ENCODE measurements around the gene WDR90. TPM values are rescaled to one million over a fixed set of nuclear protein-coding genes. Genes with fewer than 3 reads are reported as not detected.

WDR90 gene
- total and polyA plus RNA-seq, 8 donors, result 19.9 to 114 (median 30.5) TPM

DNA sequence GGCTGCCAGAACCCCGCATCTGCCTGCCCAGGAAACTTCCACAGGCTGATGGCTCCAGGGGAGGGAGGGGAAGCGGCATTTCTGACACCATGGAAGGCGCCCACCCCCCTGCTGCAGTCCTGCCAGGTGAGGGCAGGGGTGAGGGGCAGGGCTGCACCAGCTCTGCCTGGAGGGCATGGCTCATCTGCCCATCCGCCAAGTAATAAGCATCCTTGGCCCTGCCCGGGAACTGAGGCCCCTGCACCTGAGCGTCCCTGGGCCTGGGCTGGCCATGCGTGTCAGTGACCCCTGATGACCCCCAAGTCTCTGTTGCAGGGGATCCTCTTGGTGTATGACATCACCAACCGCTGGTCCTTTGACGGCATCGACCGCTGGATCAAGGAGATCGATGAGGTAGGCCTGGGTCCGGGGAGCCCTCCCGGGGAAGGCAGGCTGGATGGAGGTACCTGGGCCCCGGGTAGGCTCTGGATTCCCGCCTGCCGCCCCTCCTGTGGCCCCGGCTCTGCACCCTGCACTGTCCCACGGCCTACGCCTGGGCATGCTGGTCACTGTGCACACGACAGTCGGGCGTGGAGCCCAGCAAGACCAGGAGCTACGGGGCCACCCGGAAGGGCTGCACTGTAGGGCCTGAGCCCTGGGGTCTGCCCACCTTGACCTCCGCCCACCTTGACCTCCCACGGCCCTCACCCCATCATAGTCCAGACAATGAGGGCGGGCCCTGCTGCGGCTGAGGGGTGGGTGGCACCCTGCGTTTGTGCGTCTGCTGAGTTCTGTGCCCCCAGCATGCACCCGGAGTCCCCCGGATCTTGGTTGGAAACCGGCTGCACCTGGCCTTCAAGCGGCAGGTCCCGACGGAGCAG lies 23.8 kb upstream of the WDR90 start:
- DNase-seq, result no peak
- WGBS, 5 donors, result 75 to 95% (median 94%) methylated on average over 4 to 37 of the region's 37 CpGs
- no peak for TF ChIP-seq EP300 (IDR thresholded peaks at IDR 0.05)
- Histone ChIP-seq H3K9me3 (no peaks in the 10 kb centered on the region), H3K27me3 (no peaks in the 10 kb centered on the region), H3K27ac (no peak overlapping the region), H3K36me3 (peaks cover 19 to 54% (median 47%) of the 10 kb centered on the region in 4 donors), H3K4me3 (no peak overlapping the region), H3K4me1 (peaks cover 29 to 39% (median 33%) of the 10 kb centered on the region in 4 donors)
- intact Hi-C loops (cut with DNase I; ENCODE audit: low total_unique reads), result no loop called here

DNA sequence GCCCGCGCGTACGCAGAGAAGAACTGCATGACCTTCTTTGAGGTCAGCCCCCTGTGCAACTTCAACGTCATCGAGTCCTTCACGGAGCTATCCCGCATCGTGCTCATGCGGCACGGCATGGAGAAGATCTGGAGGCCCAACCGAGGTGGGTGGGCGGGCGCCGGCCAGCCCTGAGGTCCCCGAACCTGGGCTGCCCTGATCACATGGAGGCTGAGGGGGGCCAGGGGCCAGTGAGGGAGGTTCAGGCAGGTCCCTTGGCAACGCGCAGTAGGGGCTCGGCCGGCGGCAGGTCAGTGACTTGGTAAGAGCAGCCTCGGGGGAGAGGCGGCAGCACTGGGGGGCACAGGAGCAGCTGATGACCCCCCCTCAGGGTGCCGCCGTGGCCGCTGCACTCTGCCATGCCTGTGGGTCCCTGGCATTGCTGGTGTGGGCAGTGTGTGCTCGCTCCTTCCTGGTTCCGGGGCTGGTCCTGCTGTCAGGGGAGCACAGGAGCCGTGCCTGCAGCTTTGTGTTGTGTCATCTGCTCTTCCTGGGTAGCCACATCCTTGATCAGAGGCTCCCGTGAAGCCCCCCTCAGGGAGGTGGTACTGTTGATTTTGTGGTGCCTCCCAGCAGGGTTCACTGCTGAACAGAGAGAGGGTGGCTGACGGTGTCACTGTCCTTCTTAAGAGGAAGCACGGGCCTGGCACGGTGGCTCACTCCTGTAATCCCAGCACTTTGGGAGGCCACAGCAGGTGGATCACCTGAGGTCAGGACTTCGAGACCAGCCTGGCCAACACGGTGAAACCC lies 23.0 kb upstream of the WDR90 start:
- WGBS, 5 donors, result 95 to 96% (median 96%) methylated on average over 5 to 35 of the region's 35 CpGs
- Histone ChIP-seq H3K36me3 (peaks cover 19 to 49% (median 45%) of the 10 kb centered on the region in 4 donors), H3K4me1 (peaks cover 33 to 43% (median 37%) of the 10 kb centered on the region in 4 donors), H3K9me3 (no peaks in the 10 kb centered on the region), H3K4me3 (no peak overlapping the region), H3K27ac (peak overlapping the region in 1 of 5 donors; percentile 29), H3K27me3 (peaks cover 0 to 4% (median 0%) of the 10 kb centered on the region in 3 donors)
- no peak for TF ChIP-seq POLR2A (IDR thresholded peaks at IDR 0.05)
- TF ChIP-seq POLR2AphosphoS5 (IDR thresholded peaks at IDR 0.05), result no peak
- no peak for TF ChIP-seq EP300 (IDR thresholded peaks at IDR 0.05)
- no peak for TF ChIP-seq CTCF (IDR thresholded peaks at IDR 0.05)
- intact Hi-C loops (cut with DNase I; ENCODE audit: low total_unique reads), result no loop called here
- DNase-seq, result no peak

DNA sequence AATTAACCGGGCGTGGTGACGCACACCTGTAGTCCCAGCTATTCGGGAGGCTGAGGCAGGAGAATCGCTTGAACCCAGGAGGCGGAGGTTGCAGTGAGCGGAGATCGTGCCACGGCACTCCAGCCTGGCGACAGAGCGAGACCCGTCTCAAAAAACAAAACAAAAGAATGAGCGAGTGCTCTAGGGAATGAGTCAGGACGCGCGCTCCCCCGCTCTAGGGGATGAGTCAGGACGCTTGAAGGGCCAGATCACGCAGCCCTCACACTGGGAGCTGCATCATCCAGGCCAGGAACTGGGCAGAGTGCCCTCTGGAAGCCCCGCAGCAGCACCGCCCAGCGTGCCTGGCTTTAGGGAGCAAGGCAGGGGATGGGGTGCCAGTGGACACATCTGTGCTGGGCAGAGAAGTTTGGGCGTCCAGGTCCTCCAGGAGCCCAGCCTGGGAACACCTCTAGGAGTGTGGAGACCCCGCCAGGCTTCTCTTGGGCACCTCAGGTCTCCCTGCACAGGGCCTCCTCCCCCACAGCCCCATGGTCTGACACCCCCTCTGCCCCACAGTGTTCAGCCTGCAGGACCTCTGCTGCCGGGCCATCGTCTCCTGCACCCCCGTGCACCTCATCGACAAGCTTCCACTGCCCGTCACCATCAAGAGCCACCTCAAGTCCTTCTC lies 22.2 kb upstream of the WDR90 start:
- TF ChIP-seq EP300 (IDR thresholded peaks at IDR 0.05), result no peak
- TF ChIP-seq POLR2A (IDR thresholded peaks at IDR 0.05), result no peak
- TF ChIP-seq POLR2AphosphoS5 (IDR thresholded peaks at IDR 0.05), result no peak
- TF ChIP-seq CTCF (IDR thresholded peaks at IDR 0.05), result no peak
- peaks cover 0 to 6% (median 0%) of the 10 kb centered on the region in 3 donors for H3K27me3 ChIP-seq
- peaks cover 19 to 47% (median 43%) of the 10 kb centered on the region in 4 donors for H3K36me3 ChIP-seq
- intact Hi-C loops (cut with DNase I; ENCODE audit: low total_unique reads), result no loop called here
- H3K27ac ChIP-seq, result peak overlapping the region in 1 of 5 donors; percentile 29
- H3K4me1 ChIP-seq, result peaks cover 27 to 42% (median 33%) of the 10 kb centered on the region in 4 donors
- H3K4me3 ChIP-seq, result no peak overlapping the region
- DNase-seq, result peak in 1 of 2 donors; percentile 26
- 86 to 94% (median 88%) methylated on average over 27 to 29 of the region's 29 CpGs for WGBS, 5 donors
- no peaks in the 10 kb centered on the region for H3K9me3 ChIP-seq

DNA sequence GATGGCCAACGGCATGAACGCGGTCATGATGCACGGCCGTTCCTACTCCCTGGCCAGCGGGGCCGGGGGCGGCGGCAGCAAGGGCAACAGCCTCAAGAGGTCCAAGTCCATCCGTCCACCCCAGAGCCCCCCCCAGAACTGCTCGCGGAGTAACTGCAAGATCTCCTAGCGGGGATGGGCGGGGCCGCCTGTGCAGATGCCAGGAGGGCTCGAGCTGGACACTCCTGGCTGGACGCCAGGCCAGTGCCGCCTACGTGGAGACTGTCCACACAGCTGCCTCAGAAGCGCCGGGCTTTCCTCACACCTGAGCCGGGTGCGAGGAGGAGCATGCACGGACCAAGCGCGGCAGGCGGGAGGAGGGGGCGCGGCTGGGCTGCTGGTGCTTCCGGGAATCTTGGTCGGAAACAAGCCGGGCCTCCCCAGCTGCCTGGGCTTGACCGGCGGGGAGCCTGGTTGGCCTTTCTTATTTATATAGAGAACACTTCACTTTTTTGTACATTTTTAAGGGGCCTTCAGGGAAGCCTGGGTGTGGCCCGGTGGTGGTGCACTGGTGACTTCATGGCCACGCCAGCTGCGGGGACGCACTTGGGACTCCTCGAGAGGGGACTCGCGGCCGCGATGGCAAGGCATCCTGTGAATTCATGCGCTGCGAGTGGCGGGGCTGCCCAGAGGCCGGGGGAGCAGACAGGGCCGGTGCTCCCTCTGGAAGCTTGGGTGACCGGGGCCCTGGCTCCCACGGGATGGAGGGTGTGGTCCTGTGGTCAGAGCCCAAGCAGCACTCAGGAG lies 21.5 kb upstream of the WDR90 start:
- DNase-seq, result peak; percentile 58 to 61
- TF ChIP-seq POLR2A (IDR thresholded peaks at IDR 0.05), result no peak
- TF ChIP-seq CTCF (IDR thresholded peaks at IDR 0.05), result no peak
- TF ChIP-seq POLR2AphosphoS5 (IDR thresholded peaks at IDR 0.05), result no peak
- TF ChIP-seq EP300 (IDR thresholded peaks at IDR 0.05), result no peak
- WGBS, 5 donors, result 72 to 84% (median 77%) methylated on average over 49 to 50 of the region's 50 CpGs
- Histone ChIP-seq H3K36me3 (peaks cover 19 to 50% (median 45%) of the 10 kb centered on the region in 4 donors), H3K27ac (no peak overlapping the region), H3K4me3 (no peak overlapping the region), H3K27me3 (peaks cover 0 to 13% (median 0%) of the 10 kb centered on the region in 3 donors), H3K4me1 (peaks cover 23 to 37% (median 27%) of the 10 kb centered on the region in 4 donors), H3K9me3 (no peaks in the 10 kb centered on the region)
- intact Hi-C loops (cut with DNase I; ENCODE audit: low total_unique reads), result no loop called here

All from stomach (tissue), 9 donors.